Thyroid gland (tissue), 4 donors: ENCODE measurements around the gene NUP42.

Experiments
- CTCF ChIP-seq, 6 experiments: fragments of 200-600 bp in 3 of 6; fragments of 450-650 bp in 3 of 6; sonication (generic) in 3 of 6; IDR thresholded peaks; one replicate each; pipeline ENCODE4 v1.5.1; 2016 to 2019; ENCODE audit warnings: antibody characterized with exemption in 6 of 6, mild to moderate bottlenecking in 2 of 6, inconsistent platforms in 1 of 6, moderate library complexity in 1 of 6
- POLR2A ChIP-seq, 2 donors: fragments of 450-650 bp; IDR thresholded peaks; one replicate each; pipeline ENCODE4 v1.6.1; 2017; ENCODE audit warnings: antibody characterized with exemption in 2 of 2, mild to moderate bottlenecking in 2 of 2, moderate library complexity in 1 of 2

- no peak for TF ChIP-seq CTCF (IDR thresholded peaks at IDR 0.05)
- TF ChIP-seq POLR2A (IDR thresholded peaks at IDR 0.05): no peak
These were observed 5.9 kb upstream of the NUP42 start for GRCh38 chr7:23175938-23176337.
